Activated gamma-delta T cell (primary cell): ENCODE data around the gene DHX8.
"Not testable (repeated sequence)": the region's sequence is repeated elsewhere in the genome, so short reads cannot be mapped to it uniquely, and the experiment has no call there.

Source experiments
- DNase-seq: peaks from one replicate; lab custom pipeline; 2025; lab: John Stamatoyannopoulos, UW

Gene DHX8

GRCh38 chr17:43462569-43462968 lies 21.2 kb upstream of the DHX8 start:
- DNase-seq = not testable (repeated sequence)

GRCh38 chr17:43463241-43463640 lies 20.5 kb upstream of the DHX8 start:
- no peak for DNase-seq

- DNase-seq = no peak
These were observed 19.7 kb upstream of the DHX8 start for GRCh38 chr17:43464046-43464445.

GRCh38 chr17:43465049-43465448 lies 18.7 kb upstream of the DHX8 start:
- DNase-seq = no peak

GRCh38 chr17:43467981-43468581 lies 15.7 kb upstream of the DHX8 start:
- DNase-seq = no peak

GRCh38 chr17:43468691-43469139 lies 15.1 kb upstream of the DHX8 start:
- DNase-seq = no peak

- no peak for DNase-seq
These were observed 14.6 kb upstream of the DHX8 start for GRCh38 chr17:43469145-43469544.

- no peak for DNase-seq
These were observed 12.1 kb upstream of the DHX8 start for GRCh38 chr17:43471585-43472160.

GRCh38 chr17:43475494-43476089 lies 8.2 kb upstream of the DHX8 start:
- DNase-seq = no peak

GRCh38 chr17:43476306-43476705 lies 7.5 kb upstream of the DHX8 start:
- not testable (repeated sequence) for DNase-seq

- DNase-seq = no peak
These were observed 5.7 kb upstream of the DHX8 start for GRCh38 chr17:43477832-43478634.

- DNase-seq = no peak
These were observed 3.8 kb upstream of the DHX8 start for GRCh38 chr17:43479948-43480347.

GRCh38 chr17:43482103-43483012 lies 1.4 kb upstream of the DHX8 start:
- DNase-seq = no peak

GRCh38 chr17:43490621-43491020 lies 6.8 kb downstream of the DHX8 start:
- DNase-seq = no peak

- DNase-seq = not testable (repeated sequence)
These were observed 25.7 kb downstream of the DHX8 start for GRCh38 chr17:43509440-43509839.

GRCh38 chr17:43511199-43511598 lies 27.4 kb downstream of the DHX8 start:
- not testable (repeated sequence) for DNase-seq

- no peak for DNase-seq
These were observed 31.9 kb downstream of the DHX8 start for GRCh38 chr17:43515656-43516055.

- no peak for DNase-seq
These were observed 33.4 kb downstream of the DHX8 start for GRCh38 chr17:43517161-43517560.

- DNase-seq = no peak
These were observed 34.0 kb downstream of the DHX8 start for GRCh38 chr17:43517615-43518386.

- DNase-seq = no peak
These were observed 37.6 kb downstream of the DHX8 start for GRCh38 chr17:43521389-43521788.
